HepG2 (cell line): ENCODE measurements around the gene SLC2A4. TPM values are rescaled to one million over a fixed set of nuclear protein-coding genes. Genes with fewer than 3 reads are reported as not detected.

Source experiments
- ATAD3A ChIP-seq: sonication (generic); formaldehyde crosslinking; IDR thresholded peaks from 2 replicates; pipeline ENCODE4 v1.4.0; 2020; ENCODE audit warnings: missing genetic modification reagents
- CAMTA2 ChIP-seq: sonication (generic); formaldehyde crosslinking; IDR thresholded peaks from 2 replicates; pipeline ENCODE4 v1.4.0; 2020; ENCODE audit warnings: mild to moderate bottlenecking, missing genetic modification reagents, borderline replicate concordance
- CHCHD3 ChIP-seq: sonication (generic); formaldehyde crosslinking; IDR thresholded peaks from 2 replicates; pipeline ENCODE4 v1.8.0; 2022; ENCODE audit warnings: mild to moderate bottlenecking, missing genetic modification reagents, moderate library complexity
- FOXJ3 ChIP-seq: sonication (generic); formaldehyde crosslinking; IDR thresholded peaks from 2 replicates; pipeline ENCODE4 v1.4.0; 2020; ENCODE audit warnings: missing genetic modification reagents, mild to moderate bottlenecking, borderline replicate concordance
- GATA4 ChIP-seq: sonication (generic); IDR thresholded peaks from 2 replicates; pipeline ENCODE4 v1.6.1; 2016; ENCODE audit warnings: antibody characterized with exemption, low read depth, borderline replicate concordance
- GLI4 ChIP-seq: sonication (generic); formaldehyde crosslinking; IDR thresholded peaks from 2 replicates; pipeline ENCODE4 v1.5.1; 2020; ENCODE audit warnings: missing genetic modification reagents, mild to moderate bottlenecking, moderate library complexity, borderline replicate concordance
- HNF4G ChIP-seq, 2 experiments: sonication (generic) in 1 of 2; formaldehyde crosslinking in 1 of 2; IDR thresholded peaks; 2 replicates each; pipeline versions ENCODE4 v1.4.0 to v1.6.1; 2011 to 2020; ENCODE audit warnings: borderline replicate concordance in 2 of 2, low read depth in 2 of 2, mild to moderate bottlenecking in 2 of 2, low read length in 1 of 2, missing genetic modification reagents in 1 of 2, moderate library complexity in 1 of 2
- HNRNPUL1 ChIP-seq: fragments of 200-400 bp; formaldehyde crosslinking; IDR thresholded peaks from 2 replicates; pipeline ENCODE4 v1.6.1; 2017; ENCODE audit warnings: low read depth, mild to moderate bottlenecking, low read length, moderate library complexity
- NFE2 ChIP-seq: sonication (generic); formaldehyde crosslinking; IDR thresholded peaks from 2 replicates; pipeline ENCODE4 v1.4.0; 2020; ENCODE audit warnings: missing genetic modification reagents
- NFE2L1 ChIP-seq: sonication (generic); formaldehyde crosslinking; IDR thresholded peaks from 2 replicates; pipeline ENCODE4 v1.4.0; 2020; ENCODE audit warnings: missing genetic modification reagents, mild to moderate bottlenecking, borderline replicate concordance
- POLR2G ChIP-seq: fragments of 200-400 bp; formaldehyde crosslinking; IDR thresholded peaks from 2 replicates; pipeline ENCODE4 v1.6.1; 2018; ENCODE audit warnings: mild to moderate bottlenecking, low read depth, low read length, moderate library complexity
- PRDM4 ChIP-seq: sonication (generic); formaldehyde crosslinking; IDR thresholded peaks from 2 replicates; pipeline ENCODE4 v1.9.0; 2021; ENCODE audit warnings: missing genetic modification reagents, borderline replicate concordance
- SRSF1 ChIP-seq: fragments of 200-400 bp; formaldehyde crosslinking; optimal IDR thresholded peaks from 2 replicates; pipeline ENCODE3; 2017; ENCODE audit warnings: mild to moderate bottlenecking, low read depth, low read length, moderate library complexity
- TBL1XR1 ChIP-seq: fragments of 150-350 bp; IDR thresholded peaks from 2 replicates; pipeline ENCODE4 v1.6.1; 2014; ENCODE audit warnings: borderline replicate concordance, low read length; ENCODE audit not compliant: partially characterized antibody
- TOE1 ChIP-seq: sonication (generic); formaldehyde crosslinking; IDR thresholded peaks from 2 replicates; pipeline ENCODE4 v1.4.0; 2020; ENCODE audit warnings: mild to moderate bottlenecking, missing genetic modification reagents
- YEATS4 ChIP-seq: sonication (generic); formaldehyde crosslinking; IDR thresholded peaks from 2 replicates; pipeline ENCODE4 v1.4.0; 2020; ENCODE audit warnings: missing genetic modification reagents, borderline replicate concordance
- ZBTB38 ChIP-seq: sonication (generic); formaldehyde crosslinking; IDR thresholded peaks from 2 replicates; pipeline ENCODE4 v1.5.1; 2020; ENCODE audit warnings: mild to moderate bottlenecking, missing genetic modification reagents
- ZBTB8A ChIP-seq: sonication (generic); formaldehyde crosslinking; IDR thresholded peaks from 2 replicates; pipeline ENCODE4 v1.4.0; 2020; ENCODE audit warnings: mild to moderate bottlenecking, low read depth, missing genetic modification reagents, borderline replicate concordance
- ZEB1 ChIP-seq: IDR thresholded peaks from 2 replicates; pipeline ENCODE4 v1.6.1; 2012; ENCODE audit warnings: mild to moderate bottlenecking, low read depth, inconsistent platforms; ENCODE audit not compliant: insufficient replicate concordance
- ZMYM2 ChIP-seq: sonication (generic); formaldehyde crosslinking; IDR thresholded peaks from 2 replicates; pipeline ENCODE4 v1.8.0; 2022; ENCODE audit warnings: mild to moderate bottlenecking, missing genetic modification reagents
- ZNF317 ChIP-seq: sonication (generic); formaldehyde crosslinking; IDR thresholded peaks from 2 replicates; pipeline ENCODE4 v1.5.0; 2020; ENCODE audit warnings: mild to moderate bottlenecking, missing genetic modification reagents
- ZNF333 ChIP-seq: sonication (generic); formaldehyde crosslinking; IDR thresholded peaks from 2 replicates; pipeline ENCODE4 v1.4.0; 2020; ENCODE audit warnings: mild to moderate bottlenecking, missing genetic modification reagents, borderline replicate concordance
- ZNF335 ChIP-seq: sonication (generic); formaldehyde crosslinking; IDR thresholded peaks from 2 replicates; pipeline ENCODE4 v1.4.0; 2020; ENCODE audit warnings: missing genetic modification reagents
- ZNF556 ChIP-seq: sonication (generic); formaldehyde crosslinking; IDR thresholded peaks from 2 replicates; pipeline ENCODE4 v1.4.0; 2020; ENCODE audit warnings: mild to moderate bottlenecking, missing genetic modification reagents, borderline replicate concordance
- ZNF558 ChIP-seq: sonication (generic); formaldehyde crosslinking; IDR thresholded peaks from 2 replicates; pipeline ENCODE4 v1.9.0; 2022; ENCODE audit warnings: mild to moderate bottlenecking, missing genetic modification reagents, borderline replicate concordance
- polyA plus RNA-seq, 8 experiments: library from polyadenylated mRNA; depleted of rRNA in 3 of 8; stranded (reverse) in 7 of 8; unstranded in 1 of 8; fragments of >200 nt; fragmentation: Illumina TruSeq in 4 of 8; extraction: Trizol in 4 of 8; gene quantifications; 2 replicates each; pipeline versions ENCODE4 v1.2.1 to v1.2.3, GENCODE V29; 2011 to 2016; ENCODE audit warnings: low read depth in 4 of 8, missing spikeins in 1 of 8, mixed read lengths in 1 of 8; ENCODE audit not compliant: insufficient read depth in 1 of 8
- total RNA-seq, 5 experiments: library from RNA; depleted of rRNA; stranded (reverse); fragments of >200 nt; fragmentation: Illumina TruSeq; extraction: Trizol; gene quantifications; 2 replicates each; pipeline ENCODE4 v1.2.3, GENCODE V29; 2016; ENCODE audit warnings: low read depth in 1 of 5
- TF ChIP-seq, protein P1 (sequence below): sonication (generic); formaldehyde crosslinking; IDR thresholded peaks from 2 replicates; pipeline ENCODE4 v1.8.1; 2022; ENCODE audit warnings: low read depth, mild to moderate bottlenecking, missing genetic modification reagents

The SLC2A4 gene
- total and polyA plus RNA-seq, 2 of the 13 experiments (the other 11 are each of a cell fraction or from before 2014, with no cell fraction given): 4.9 to 5.8 TPM

GRCh38 chr17:7329997-7330637, 48.6 kb downstream of the SLC2A4 start (continued):
- TF ChIP-seq TOE1 (CRISPR knock-in tag) (no peak), ZBTB38 (CRISPR knock-in tag) (no peak), HNF4G (IDR thresholded peaks at IDR 0.05; ENCODE audit: borderline replicate concordance, low read depth, low read length) (no peak), HNF4G (CRISPR knock-in tag; IDR thresholded peaks at IDR 0.05; ENCODE audit: borderline replicate concordance, low read depth) (no peak), ZNF558 (CRISPR knock-in tag) (no peak), ATAD3A (CRISPR knock-in tag) (no peak), ZNF556 (CRISPR knock-in tag) (no peak), ZBTB8A (CRISPR knock-in tag) (no peak), CAMTA2 (CRISPR knock-in tag) (no peak), YEATS4 (0 out of 2 replicates have a peak, but pooled peaks have one; percentile 7), GATA4 (no peak), TBL1XR1 (no peak), HNRNPUL1 (no peak), ZMYM2 (CRISPR knock-in tag) (no peak), ZEB1 (no peak), SRSF1 (peak; percentile 26), ZNF333 (CRISPR knock-in tag) (no peak), PRDM4 (no peak), ZNF335 (CRISPR knock-in tag) (no peak), NFE2L1 (no peak), ZNF317 (no peak), NFE2 (CRISPR knock-in tag) (no peak), POLR2G (no peak; the same call in 1 of the 2 replicates), GLI4 (CRISPR knock-in tag) (no peak), CHCHD3 (CRISPR knock-in tag) (0 out of 2 replicates have a peak, but pooled peaks have one; percentile 37), FOXJ3 (no peak)
- TF ChIP-seq, protein P1, sequence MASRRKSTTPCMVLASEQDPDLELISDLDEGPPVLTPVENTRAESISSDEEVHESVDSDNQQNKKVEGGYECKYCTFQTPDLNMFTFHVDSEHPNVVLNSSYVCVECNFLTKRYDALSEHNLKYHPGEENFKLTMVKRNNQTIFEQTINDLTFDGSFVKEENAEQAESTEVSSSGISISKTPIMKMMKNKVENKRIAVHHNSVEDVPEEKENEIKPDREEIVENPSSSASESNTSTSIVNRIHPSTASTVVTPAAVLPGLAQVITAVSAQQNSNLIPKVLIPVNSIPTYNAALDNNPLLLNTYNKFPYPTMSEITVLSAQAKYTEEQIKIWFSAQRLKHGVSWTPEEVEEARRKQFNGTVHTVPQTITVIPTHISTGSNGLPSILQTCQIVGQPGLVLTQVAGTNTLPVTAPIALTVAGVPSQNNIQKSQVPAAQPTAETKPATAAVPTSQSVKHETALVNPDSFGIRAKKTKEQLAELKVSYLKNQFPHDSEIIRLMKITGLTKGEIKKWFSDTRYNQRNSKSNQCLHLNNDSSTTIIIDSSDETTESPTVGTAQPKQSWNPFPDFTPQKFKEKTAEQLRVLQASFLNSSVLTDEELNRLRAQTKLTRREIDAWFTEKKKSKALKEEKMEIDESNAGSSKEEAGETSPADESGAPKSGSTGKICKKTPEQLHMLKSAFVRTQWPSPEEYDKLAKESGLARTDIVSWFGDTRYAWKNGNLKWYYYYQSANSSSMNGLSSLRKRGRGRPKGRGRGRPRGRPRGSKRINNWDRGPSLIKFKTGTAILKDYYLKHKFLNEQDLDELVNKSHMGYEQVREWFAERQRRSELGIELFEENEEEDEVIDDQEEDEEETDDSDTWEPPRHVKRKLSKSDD (CRISPR knock-in tag): no peak
